ENCODE results near the gene GNAT2.
A peak's percentile ranks its signal among the peaks of the same experiment; 100 is the strongest.

The GNAT2 gene

DNA sequence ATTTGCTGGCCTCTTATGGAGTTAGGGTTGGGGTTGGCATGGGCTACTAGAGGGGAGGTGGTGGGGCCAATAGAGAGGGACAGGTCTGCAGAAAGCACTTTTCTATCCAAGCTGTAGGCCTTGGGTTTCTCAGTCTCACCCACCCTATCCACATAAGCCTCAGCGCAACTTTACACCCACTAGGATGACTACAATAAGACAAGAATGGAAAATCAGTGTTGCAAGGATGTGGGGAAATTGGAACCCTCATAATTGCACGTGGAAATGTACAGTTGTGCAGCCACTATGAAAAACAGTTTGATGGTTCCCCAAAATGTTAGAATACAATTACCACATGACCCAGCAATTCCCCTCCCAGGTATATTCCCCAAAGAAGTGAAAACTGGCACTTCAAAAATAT, 22.4 kb upstream of the GNAT2 start:
- DNase-seq (ENCODE audit: low read depth) = no peak

DNA sequence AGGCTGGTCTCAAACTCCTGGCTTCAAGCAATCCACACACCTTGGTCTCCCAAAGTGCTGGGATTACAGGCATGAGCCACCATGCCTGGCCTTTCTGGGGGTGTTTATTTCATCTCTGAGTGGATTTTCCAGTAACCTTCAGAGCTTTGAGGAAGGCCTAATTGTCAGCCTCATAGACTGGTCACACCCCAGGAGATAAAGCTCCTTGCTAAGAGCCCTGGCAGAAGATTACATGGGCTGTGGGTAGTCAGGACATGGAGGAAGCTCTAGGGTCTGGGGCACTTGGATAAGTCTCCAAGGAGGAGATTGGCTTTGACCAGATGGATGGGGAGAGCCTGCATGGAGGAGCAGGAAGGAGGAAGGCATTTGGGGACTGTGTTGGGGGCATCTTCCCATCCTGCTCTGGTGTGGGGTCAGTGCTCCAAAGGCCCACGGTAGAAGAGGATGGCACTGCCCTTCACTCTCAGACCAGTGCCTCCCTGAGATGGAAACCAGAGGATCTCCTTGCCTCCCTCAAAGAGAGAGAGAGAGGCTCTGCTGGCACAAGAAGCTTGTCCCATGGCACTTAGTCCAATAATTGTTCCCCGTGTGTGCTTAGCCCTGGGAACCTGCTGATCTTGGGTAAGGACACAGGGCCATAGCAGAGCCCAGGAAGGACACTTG, 21.8 kb upstream of the GNAT2 start:
- no peak for DNase-seq (ENCODE audit: low read depth)

DNA sequence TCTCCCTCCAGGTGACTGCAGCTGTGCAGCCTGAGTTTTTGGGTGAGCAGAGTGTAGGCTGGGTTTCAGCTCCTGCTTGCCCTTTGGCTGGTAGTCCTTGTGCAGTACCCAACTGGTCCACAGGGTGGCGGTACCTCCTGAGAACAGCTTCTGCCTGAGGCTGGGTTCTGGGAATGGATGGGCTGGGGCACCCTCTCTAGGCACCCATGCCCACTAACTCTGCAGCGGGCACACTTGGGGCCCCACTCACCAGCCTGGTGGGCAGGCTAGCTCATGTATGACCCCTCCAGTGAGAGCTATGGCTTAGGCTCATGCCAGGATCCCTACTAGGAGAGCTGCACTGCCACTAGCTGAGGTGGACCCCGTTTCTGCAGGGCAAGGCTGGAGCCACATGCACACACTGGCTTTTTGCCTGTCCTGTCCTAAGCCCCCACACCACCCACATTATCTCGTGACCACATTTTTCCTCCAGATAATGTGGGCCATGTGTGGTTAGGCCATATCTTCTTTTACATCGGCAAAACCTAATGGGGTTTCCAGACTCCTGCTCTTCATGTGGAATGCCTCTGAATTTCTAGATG, 21.0 kb upstream of the GNAT2 start:
- DNase-seq (ENCODE audit: low read depth) = peak; percentile 84

DNA sequence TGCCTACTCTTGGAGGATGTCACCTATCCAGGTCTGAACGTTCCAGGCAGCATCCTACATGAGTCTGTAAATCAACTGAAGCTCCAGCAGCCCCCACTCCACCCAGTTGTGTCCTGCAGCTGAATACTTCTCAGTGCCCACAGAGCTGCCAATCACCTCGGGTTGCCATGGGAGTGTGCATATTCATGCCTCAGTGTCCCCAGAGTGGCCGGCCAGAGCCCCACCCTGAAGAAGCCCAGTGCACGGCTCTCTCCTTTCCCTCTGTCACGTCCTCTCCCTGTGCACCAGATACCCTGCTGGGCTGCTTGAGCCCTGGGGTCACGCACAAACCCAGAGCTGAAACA, 20.4 kb upstream of the GNAT2 start:
- DNase-seq (ENCODE audit: low read depth) = no peak

DNA sequence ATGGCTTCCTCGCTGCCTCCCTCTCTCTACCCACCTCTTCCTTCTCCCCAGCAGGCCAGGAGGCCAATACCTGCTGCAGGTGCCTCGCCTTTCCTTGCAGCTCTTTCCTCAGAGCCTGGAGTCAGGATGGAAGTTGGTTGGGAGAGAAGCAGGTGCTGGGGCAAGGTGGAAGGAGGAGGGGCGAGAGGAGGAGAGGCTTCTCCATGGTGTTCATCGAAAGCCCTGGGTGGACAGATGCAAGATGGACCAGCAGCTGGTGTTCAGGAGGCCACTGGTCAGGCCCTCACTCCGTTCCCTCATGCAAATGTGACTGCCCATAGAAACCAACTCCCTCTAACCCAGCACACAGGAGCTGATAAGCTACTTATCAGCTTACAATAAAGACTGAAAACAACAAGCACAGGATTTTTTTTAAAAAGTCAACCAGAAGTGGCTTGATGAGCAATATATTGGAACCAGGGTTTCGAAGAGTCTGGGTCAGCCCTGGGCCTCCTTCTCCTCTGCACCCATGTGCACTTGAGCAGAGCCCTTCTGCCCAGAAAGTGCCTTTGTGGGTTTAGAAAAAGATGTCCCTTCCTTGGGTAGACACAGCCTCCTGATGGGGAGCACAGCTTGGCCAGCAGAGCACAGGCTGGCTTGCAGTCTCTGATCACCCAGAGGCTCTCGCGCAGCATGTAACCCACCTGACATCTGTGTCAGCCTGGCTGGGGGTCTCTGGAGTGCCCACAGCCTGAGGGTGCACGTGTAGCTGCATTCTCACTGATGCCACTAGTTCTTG, 19.8 kb upstream of the GNAT2 start:
- DNase-seq (ENCODE audit: low read depth) = no peak

DNA sequence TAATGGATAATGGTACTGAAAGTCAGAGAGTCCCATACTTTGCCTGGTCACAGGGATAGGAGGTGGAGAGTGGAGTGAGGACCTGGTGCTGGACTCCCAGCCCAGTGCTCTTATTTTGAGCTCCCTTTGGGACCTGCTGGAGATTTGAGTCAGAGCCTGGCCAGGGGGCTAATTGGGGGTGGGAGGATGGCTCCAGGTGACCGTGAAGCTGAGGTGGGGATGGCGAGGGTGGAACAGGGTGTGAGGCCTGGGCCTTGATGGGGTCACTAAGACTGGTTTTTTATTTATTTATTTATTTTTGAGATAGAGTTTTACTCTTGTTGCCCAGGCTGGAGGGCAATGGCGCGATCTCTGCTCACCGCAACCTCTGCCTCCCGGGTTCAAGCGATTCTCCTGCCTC, 18.0 kb upstream of the GNAT2 start:
- no peak for DNase-seq (ENCODE audit: low read depth)

DNA sequence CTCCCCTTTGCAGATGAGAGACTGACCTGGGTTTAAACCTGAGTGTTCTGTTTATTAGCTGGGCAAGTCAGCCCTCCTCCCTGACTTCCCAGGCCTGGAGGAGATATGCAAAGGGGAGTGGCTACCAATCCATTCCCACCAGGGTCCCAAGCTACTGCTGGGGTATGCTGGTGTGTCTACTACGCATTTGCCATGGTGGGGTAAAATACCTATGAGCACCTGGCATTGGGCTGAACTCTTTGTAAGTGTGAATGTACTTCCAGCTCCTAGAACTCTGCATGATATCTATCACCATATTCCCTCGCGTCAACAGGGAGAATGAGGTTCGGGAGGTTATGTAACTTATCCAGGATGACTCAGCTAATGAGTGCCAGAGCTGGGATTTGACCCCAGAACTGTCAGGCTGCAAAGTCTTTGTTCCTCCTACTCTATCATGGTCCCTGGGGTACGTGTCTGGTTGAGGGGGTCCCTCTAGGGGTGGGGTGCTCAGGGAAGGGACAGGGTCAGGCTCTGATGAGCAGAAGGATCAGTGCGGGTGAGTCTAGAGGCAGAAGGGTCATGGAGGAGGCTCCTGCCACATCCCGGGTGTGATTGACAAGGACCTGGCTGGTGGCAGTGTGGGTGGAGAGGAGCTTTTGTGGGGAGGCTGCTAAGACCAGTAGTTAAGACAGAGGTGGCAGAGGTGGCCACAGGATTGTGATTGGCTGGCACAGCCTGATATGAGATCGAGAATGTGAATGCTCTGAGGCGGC, 17.0 kb upstream of the GNAT2 start:
- DNase-seq (ENCODE audit: low read depth) = no peak

DNA sequence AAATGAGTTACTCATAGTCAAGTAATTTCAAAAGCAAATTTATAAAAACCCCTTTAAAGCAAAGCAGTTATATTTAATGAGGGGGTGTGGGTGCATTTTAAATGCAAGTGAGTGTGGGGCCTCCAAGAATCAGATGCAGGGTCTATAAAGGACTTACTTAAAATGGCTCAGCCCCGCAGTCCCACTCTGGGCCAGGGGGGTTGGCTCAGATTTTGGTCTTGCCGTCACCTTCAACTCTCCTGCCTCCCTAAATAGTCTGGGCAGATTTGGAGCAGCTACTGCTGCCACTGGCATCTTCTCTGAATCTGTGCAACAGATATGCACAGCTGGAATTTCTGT, 16.4 kb upstream of the GNAT2 start:
- DNase-seq (ENCODE audit: low read depth) = no peak

DNA sequence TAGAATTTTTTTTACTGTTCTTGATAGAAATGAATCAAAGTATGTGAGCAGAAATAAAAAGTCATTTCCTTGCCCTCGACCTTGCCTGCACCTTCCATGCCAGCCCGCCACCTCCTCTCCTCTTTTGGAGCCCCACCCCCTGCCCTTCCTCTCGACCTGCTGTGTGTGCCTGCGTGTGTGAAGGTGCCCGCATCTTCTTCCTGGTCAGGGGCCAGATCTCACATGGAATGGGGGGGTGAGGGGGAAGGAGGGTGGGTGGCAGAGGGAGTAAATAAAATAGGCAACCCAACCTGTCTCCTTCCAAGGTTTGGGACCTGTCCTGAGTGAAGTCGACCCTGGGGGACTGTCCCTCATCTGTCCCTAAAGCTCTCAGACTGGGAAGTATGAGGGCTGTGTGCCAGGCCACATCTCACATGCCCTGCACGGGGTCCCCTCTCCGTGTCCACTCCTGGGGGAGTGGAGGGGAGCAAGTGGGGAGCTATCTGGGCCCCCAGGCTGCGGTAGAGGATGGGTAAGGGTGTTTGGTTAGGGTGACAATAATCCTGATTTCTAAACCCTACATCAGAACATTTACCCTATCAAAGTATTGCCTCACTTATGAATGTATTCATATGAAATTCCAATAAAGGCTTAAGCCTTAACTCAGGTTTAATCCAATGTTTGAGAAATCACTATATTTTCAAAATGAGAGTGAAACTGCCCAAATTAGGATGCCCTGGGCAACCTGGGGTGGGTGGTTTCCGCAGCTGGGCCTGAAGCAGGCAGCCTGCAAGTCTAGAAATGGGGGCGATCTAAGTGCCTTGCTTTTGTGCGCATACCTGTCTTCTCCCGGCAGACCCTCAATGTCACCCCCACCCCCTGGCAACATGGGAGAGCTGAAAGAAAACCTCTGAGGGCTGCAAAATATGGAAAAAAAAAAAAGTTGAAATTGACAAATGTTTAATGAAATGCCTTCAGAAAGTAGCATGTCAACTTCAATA, 15.6 kb upstream of the GNAT2 start:
- no peak for DNase-seq (ENCODE audit: low read depth)

DNA sequence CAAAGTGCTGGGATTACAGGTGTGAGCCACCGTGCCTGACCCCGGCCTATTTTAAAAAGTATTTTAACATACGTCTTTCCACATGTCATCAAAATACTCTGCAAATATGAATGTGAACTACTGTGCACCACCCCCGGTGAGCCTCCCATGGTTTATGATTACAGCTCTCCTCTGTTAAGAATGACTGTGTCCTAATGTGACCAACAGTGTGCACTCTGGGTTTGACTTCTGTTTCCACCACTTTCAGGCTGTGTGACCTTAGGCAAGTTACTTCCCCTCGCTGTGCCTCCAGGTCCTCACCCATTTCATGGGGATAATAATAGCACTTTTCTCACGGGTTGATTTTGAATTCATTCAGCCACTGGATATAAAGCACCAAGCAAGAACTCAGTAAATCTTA, 14.9 kb upstream of the GNAT2 start:
- no peak for DNase-seq (ENCODE audit: low read depth)

DNA sequence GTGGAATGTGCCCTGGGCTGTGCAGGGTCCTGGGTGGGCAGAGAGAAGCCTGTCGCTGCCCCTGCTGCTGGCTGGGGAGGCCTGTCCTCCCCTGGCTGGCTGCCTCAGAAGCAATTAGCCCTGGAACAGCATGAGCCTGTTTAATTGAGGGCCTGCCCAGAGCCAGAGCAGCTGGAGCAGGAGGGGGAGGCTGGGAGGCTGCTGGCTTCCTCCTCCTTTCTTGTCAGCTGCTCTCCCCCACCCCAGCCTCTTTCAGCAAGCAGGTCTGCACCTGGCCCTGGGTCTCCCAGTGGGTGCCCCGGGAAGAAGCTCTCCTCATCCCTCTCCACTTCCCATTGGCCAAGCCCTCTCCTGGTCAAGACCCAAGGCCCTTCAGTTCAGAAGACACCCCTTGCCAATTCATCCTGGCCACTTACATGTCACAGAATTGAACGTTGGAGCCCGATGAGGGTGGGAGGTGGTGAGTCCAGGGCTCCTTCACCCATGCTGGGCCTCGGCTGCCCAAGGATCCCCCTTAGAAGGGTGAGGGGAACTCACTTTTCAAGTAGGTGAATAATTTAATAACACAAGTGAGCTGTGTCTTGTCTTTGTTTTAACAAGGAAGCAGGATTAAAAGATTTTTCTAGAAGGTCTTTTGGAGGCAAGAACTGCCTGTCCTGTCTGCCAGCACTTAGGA, 13.4 kb upstream of the GNAT2 start:
- no peak for DNase-seq (ENCODE audit: low read depth)

DNA sequence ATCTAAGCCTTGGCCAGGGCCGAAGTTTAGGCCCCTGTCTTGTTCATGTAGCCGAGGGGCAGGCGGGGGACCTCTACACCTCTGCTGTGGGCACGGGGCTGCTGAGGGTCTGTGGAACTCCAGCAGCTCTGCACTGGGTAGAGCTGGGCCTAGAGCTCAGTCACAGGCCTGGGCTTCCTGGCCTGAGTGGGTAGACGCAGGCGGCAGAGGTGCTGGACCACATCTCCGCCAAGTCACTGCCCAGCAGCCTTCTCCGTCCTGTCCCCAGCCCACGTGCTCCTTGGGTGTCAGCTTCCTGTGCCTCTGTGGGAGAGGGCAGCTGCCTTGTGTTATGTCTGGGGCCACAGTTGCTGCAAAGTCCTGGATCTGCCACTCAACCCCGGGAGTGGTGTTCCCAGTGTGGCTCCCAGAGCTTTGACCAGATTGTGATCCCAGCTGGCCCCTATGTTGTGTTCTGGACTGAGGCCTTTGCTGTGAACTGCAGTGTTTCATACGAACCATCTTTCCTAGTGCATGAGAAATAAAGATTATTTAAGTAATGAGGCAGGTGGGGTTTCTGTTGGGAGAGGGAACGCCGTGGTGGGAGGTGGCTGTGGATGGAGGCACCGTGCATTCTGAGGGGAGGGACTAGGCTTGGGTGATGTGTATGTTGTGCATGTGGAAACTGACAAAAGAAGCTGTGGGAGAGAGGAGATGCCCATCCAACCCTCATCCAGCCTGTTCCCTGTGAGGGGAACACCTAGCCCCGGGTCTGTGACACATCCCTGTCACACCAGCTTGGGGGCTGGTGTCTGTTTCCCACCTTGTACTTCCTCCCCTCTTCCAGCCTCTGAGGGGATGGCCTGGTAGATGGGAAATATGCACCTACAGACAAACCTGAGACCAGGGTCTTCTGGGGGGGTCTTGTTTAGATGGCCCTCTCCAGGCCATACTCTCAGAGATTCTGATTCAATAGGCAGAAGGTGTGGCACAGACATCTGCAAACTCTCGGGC, 12.4 kb upstream of the GNAT2 start:
- DNase-seq (ENCODE audit: low read depth) = no peak

DNA sequence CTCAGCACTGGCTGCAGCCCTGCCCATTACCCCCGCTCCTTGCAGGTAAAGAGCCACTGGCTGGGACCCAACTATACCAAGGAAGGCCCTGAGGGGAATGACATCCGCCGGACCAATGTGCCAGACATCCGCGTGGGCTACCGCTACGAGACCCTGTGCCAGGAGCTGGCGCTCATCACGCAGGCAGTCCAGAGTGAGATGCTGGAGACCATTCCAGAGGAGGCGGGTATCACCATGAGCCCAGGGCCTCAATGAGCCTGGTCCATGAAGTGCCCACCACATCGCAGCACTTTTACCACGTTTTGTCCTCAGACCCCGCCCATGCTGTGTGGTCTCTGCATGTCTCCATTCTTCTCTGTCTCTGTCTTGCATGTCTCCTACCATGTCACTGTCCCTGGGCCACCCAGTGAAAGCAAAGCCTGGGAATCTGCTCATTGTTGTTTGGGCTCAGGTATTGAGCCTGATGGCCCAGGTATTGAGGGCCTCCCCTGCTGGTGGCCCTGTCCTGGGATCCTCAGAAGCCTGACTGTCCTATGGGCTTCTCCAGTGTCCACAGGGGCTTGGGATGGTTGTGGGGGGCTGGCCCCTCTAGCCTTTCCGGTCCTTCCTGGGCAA, 11.6 kb upstream of the GNAT2 start:
- no peak for DNase-seq (ENCODE audit: low read depth)

DNA sequence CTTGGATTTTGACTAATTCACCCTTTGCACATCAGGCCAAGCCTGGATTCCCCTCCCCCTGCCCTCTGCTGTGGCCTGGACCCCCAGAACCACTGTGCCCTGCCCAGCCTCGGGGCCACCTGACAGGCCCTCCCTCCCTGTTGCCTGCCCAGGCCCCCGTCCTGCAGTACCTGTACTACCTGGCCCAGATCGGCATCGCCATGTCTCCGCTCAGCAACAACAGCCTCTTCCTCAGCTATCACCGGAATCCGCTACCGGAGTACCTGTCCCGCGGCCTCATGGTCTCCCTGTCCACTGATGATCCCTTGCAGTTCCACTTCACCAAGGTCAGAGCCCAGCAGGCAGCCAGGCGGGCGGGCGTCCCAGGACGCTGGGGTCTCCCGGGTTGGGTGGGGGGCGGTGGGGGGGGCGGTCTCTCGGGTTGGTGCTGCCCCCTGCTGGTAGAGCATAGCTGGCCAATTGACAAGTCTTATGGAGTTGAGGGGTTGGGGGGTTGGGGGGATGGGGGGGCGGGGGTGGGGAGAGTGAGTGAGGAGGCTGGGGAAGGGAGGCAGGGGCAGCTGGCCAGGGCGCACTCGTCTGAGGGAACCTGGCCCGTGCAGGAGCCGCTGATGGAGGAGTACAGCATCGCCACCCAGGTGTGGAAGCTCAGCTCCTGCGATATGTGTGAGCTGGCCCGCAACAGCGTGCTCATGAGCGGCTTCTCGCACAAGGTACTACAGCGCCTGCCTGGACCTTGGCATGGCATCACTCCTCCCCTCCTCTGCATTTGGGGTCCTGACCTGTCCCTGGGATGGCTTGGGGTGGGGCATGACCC, 10.9 kb upstream of the GNAT2 start:
- DNase-seq (ENCODE audit: low read depth) = no peak

DNA sequence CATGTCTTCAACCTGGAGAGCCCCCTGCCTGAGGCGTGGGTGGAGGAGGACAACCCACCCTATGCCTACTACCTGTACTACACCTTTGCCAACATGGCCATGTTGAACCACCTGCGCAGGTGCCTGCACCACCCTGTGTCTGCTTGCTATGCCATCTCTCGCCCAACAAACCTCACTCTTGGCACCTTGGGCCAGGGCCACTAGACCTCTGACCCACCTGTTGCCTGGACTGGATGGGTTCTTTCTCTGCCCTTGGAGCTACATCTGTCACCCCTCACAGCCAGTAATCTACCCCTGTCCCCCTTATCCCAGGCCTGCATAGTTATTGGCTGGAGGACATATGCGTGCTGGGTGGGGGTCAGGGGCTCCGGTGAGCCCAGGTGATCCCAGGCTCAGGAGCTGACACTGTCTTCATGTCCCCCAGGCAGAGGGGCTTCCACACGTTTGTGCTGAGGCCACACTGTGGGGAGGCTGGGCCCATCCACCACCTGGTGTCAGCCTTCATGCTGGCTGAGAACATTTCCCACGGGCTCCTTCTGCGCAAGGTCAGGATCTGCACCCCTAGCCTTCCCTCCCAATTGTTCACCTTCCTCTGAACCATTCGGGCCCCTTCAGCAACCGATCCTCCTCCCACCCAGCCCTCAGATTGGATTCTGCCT, 10.1 kb upstream of the GNAT2 start:
- no peak for DNase-seq (ENCODE audit: low read depth)

DNA sequence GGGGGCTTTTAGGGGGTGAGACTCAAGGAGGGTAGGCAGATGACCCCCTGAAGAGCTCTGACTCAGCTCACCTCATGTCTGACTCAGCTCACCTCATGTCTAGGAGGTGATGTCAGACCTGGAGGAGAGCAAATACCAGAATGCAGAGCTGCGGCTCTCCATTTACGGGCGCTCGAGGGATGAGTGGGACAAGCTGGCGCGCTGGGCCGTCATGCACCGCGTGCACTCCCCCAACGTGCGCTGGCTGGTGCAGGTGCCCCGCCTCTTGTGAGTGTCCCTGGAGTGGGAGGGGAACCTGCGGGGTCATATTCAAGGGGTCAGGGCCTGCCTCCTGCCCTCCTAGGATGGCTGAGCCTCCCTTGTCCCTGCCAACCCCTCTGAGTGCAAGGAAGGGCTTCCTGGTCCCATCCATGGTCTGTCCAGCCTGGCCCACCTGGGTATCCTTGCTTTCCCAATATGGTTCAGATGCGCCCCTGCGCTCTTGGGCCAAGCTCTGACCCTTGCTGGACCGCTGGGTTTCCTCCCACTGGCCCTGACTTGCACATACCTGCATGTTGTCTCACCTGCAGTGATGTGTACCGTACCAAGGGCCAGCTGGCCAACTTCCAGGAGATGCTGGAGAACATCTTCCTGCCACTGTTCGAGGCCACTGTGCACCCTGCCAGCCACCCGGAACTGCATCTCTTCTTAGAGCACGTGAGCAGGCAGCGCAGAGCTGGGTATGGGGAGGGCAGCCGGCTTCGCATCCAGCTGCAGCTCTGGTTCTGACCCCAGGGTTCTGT, 9.3 kb upstream of the GNAT2 start:
- no peak for DNase-seq (ENCODE audit: low read depth)

DNA sequence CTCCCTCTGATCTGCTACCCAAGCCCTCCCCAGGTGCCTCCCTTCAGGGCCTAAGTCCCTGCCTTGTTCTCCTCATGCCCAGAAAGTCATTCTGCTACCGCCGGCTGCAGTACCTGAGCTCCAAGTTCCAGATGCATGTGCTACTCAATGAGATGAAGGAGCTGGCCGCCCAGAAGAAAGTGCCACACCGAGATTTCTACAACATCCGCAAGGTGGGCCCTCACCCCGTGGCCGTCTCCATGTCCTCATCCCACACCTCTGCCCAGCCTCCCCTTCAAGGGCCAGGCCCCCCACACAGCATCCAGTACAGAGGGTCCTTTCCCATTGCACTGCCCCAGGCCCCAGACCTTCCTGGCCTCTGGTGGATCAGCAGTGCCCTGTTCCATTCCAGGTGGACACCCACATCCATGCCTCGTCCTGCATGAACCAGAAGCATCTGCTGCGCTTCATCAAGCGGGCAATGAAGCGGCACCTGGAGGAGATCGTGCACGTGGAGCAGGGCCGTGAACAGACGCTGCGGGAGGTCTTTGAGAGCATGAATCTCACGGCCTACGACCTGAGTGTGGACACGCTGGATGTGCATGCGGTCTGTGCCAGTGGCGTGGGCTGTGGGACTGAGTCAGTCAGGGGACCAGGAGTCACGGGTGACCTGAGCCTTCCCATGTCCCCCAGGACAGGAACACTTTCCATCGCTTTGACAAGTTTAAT, 8.4 kb upstream of the GNAT2 start:
- no peak for DNase-seq (ENCODE audit: low read depth)

Data from stimulated activated CD8-positive, alpha-beta memory T cell treated with anti-CD3 and anti-CD28 coated beads, Interleukin-12 subunit alpha, Interleukin-12 subunit beta, amount 100 ng/mL, for 1 hour (primary cell).